Nephron progenitor cell (in vitro differentiated cells): Measurements from ENCODE around the gene NRP2.

Experiments used
- DNase-seq: peaks from one replicate; pipeline ENCODE4 v3.0.0; 2021
- H3K27ac Mint-ChIP-seq: 2 replicates; pipeline ENCODE4 v1.8.0; 2021; ENCODE audit warnings: mild to moderate bottlenecking, moderate library complexity, mixed read lengths
- H3K27me3 Mint-ChIP-seq: 2 replicates; pipeline ENCODE4 v1.8.0; 2021; ENCODE audit warnings: mild to moderate bottlenecking, low read depth, mixed read lengths; ENCODE audit not compliant: poor library complexity
- H3K36me3 Mint-ChIP-seq: 2 replicates; pipeline ENCODE4 v1.8.0; 2021; ENCODE audit warnings: low read depth, mixed read lengths
- H3K4me1 Mint-ChIP-seq: 2 replicates; pipeline ENCODE4 v1.8.0; 2021; ENCODE audit warnings: mixed read lengths
- H3K4me3 Mint-ChIP-seq: 2 replicates; pipeline ENCODE4 v1.8.0; 2021; ENCODE audit warnings: mild to moderate bottlenecking, moderate library complexity, mixed read lengths
- H3K9me3 Mint-ChIP-seq: 2 replicates; pipeline ENCODE4 v1.8.0; 2021; ENCODE audit warnings: mild to moderate bottlenecking, moderate library complexity, mixed read lengths
- TF ChIP-seq, protein P1 (sequence below): fragments of 200-600 bp; sonication (generic); IDR thresholded peaks from 2 replicates; pipeline ENCODE4 v1.5.0; 2021; ENCODE audit warnings: antibody characterized with exemption

Gene NRP2

DNA sequence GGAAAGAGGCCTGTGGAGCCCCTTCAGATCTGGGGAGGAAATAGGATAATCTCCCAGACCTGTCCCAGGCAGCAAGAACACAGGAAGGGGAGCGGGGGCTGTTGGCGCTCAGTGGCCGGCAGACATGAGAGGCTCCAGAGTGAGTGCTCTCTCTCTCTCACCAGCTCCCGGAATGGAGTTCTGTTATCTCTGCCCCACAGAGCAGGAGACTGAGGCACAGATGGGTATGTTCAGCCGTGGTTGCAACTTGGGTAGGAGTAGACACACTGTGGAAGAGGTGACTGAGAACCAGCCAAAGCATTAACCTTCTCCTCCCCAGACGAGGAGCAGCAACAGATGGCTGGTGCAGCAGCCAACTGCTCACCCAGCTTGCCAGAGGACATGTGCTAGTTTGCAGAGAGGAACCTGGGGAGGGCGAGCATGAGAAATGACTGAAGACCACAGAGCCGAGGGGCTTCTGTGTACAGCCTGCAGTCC, 82.0 kb downstream of the NRP2 start:
- Mint-ChIP-seq H3K9me3 (no peaks in the 10 kb centered on the region), H3K27ac (peak overlapping the region; percentile 92), H3K4me3 (no peak overlapping the region), H3K4me1 (peaks cover 28% of the 10 kb centered on the region), H3K27me3 (peaks cover 2% of the 10 kb centered on the region), H3K36me3 (peaks cover 51% of the 10 kb centered on the region)
- TF ChIP-seq, protein P1, sequence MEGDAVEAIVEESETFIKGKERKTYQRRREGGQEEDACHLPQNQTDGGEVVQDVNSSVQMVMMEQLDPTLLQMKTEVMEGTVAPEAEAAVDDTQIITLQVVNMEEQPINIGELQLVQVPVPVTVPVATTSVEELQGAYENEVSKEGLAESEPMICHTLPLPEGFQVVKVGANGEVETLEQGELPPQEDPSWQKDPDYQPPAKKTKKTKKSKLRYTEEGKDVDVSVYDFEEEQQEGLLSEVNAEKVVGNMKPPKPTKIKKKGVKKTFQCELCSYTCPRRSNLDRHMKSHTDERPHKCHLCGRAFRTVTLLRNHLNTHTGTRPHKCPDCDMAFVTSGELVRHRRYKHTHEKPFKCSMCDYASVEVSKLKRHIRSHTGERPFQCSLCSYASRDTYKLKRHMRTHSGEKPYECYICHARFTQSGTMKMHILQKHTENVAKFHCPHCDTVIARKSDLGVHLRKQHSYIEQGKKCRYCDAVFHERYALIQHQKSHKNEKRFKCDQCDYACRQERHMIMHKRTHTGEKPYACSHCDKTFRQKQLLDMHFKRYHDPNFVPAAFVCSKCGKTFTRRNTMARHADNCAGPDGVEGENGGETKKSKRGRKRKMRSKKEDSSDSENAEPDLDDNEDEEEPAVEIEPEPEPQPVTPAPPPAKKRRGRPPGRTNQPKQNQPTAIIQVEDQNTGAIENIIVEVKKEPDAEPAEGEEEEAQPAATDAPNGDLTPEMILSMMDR = no peak
- DNase-seq = no peak

DNA sequence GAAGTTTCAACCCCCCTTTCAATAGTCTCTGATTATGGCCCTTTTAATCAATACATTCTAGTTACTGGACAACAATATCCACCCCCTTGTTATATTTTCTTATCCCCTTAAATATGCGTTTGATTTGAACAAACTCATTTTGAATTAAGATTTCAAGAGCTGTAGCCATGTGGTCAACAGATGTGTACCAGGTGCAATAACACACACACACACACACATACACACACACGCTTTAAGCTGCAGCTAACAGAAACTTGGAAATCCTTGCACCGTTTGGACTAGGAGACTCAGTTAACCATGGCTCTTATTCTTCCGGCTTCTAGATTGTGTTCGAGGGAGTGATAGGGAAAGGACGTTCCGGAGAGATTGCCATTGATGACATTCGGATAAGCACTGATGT, 82.8 kb downstream of the NRP2 start:
- no peak for DNase-seq
- H3K9me3 Mint-ChIP-seq = no peaks in the 10 kb centered on the region
- H3K4me3 Mint-ChIP-seq = no peak overlapping the region
- H3K36me3 Mint-ChIP-seq = peaks cover 51% of the 10 kb centered on the region
- H3K4me1 Mint-ChIP-seq = peaks cover 32% of the 10 kb centered on the region
- H3K27me3 Mint-ChIP-seq = peaks cover under 1% of the 10 kb centered on the region
- TF ChIP-seq, protein P1 = no peak
- no peak overlapping the region for H3K27ac Mint-ChIP-seq

GRCh38 chr2:205766779-205767359, 84.6 kb downstream of the NRP2 start:
- H3K4me3 Mint-ChIP-seq = no peak overlapping the region
- H3K27me3 Mint-ChIP-seq = peaks cover 5% of the 10 kb centered on the region

DNA sequence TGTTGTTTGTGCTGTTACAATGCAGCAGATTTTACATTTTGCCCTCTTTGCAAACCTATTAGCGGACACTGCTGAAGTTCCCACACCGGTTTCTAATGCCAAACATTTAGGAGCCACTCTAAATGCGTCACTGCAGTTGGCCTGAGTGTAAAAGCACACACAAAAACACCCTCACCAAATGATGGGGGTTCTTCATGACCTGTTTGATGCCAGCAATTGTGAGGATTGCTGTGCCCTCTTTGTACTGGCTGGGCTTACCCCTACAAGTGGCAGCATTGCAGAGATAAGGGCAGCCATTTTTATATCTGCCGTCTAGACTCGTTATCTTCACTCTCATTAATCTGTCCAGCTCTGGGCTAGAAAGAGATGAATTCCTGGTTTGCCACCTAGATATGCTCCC, 85.3 kb downstream of the NRP2 start:
- Mint-ChIP-seq H3K9me3 (no peaks in the 10 kb centered on the region), H3K4me1 (peaks cover 40% of the 10 kb centered on the region), H3K27ac (no peak overlapping the region), H3K27me3 (peaks cover 5% of the 10 kb centered on the region), H3K36me3 (peaks cover 58% of the 10 kb centered on the region), H3K4me3 (no peak overlapping the region)
- DNase-seq = no peak
- TF ChIP-seq, protein P1 = no peak

More at GRCh38 chr2:205766779-205767359, 84.6 kb downstream of the NRP2 start:
- peaks cover 40% of the 10 kb centered on the region for H3K4me1 Mint-ChIP-seq
- TF ChIP-seq, protein P1 = peak; percentile 93
- no peak overlapping the region for H3K27ac Mint-ChIP-seq
- no peaks in the 10 kb centered on the region for H3K9me3 Mint-ChIP-seq
- DNase-seq = peak; percentile 72
- H3K36me3 Mint-ChIP-seq = peaks cover 58% of the 10 kb centered on the region

DNA sequence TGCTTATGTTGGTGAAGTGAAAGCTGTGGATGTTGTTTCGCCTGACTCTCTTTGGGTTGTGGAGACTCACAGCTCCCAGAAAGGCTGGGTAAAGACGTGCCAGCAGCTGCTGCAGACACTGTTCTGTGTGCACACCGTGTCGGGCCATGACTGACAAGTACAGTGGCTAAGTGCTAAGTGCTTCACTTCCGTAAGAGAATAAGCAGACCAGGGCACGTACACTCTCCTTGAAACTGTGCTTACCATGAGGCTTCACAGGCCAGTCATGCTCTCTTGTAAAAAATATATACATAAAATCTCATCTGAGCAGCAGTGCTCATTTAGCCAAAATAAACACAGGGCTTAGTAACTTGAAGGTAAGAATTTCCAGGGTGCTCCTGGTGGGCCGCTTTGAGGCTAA, 86.0 kb downstream of the NRP2 start:
- no peak overlapping the region for H3K27ac Mint-ChIP-seq
- DNase-seq = no peak
- peaks cover 5% of the 10 kb centered on the region for H3K27me3 Mint-ChIP-seq
- TF ChIP-seq, protein P1 = no peak
- H3K4me3 Mint-ChIP-seq = no peak overlapping the region
- peaks cover 63% of the 10 kb centered on the region for H3K36me3 Mint-ChIP-seq
- no peaks in the 10 kb centered on the region for H3K9me3 Mint-ChIP-seq
- peaks cover 36% of the 10 kb centered on the region for H3K4me1 Mint-ChIP-seq

- H3K36me3 Mint-ChIP-seq = peaks cover 62% of the 10 kb centered on the region
- H3K27ac Mint-ChIP-seq = no peak overlapping the region
- TF ChIP-seq, protein P1 = no peak
- peaks cover 5% of the 10 kb centered on the region for H3K27me3 Mint-ChIP-seq
- peaks cover 30% of the 10 kb centered on the region for H3K4me1 Mint-ChIP-seq
- H3K9me3 Mint-ChIP-seq = no peaks in the 10 kb centered on the region
- no peak overlapping the region for H3K4me3 Mint-ChIP-seq
- no peak for DNase-seq
Observed at GRCh38 chr2:205768815-205769494, 86.7 kb downstream of the NRP2 start.
